RWPE2 (cell line): ENCODE measurements around the gene HELZ.

Experiments
- ATAC-seq: fragments of 200-7000 bp; cut with Tn5 transposase; 3 replicates; pipeline ENCODE4 v1.9.1; 2021; ENCODE audit warnings: low read depth
- DNase-seq: peaks from one replicate; pipeline ENCODE4 v3.0.0-alpha.2; 2020; ENCODE audit warnings: low spot score
- H3K27ac ChIP-seq: fragments of 450-650 bp; 2 replicates; pipeline ENCODE4 v1.5.1; 2017; ENCODE audit warnings: mild to moderate bottlenecking; ENCODE audit not compliant: poor library complexity, severe bottlenecking
- H3K27me3 ChIP-seq: fragments of 250-450 bp; sonication (Bioruptor Pico); 2 replicates; pipeline ENCODE4 v1.5.1; 2021; ENCODE audit warnings: mild to moderate bottlenecking, moderate library complexity; ENCODE audit not compliant: insufficient read depth, poor library complexity, severe bottlenecking
- H3K36me3 ChIP-seq: fragments of 250-450 bp; sonication (Bioruptor Pico); 2 replicates; pipeline ENCODE4 v1.5.1; 2020; ENCODE audit warnings: low read depth, mild to moderate bottlenecking, moderate library complexity
- H3K4me1 ChIP-seq: fragments of 250-450 bp; sonication (Bioruptor Pico); 2 replicates; pipeline ENCODE4 v1.5.1; 2021; ENCODE audit warnings: mild to moderate bottlenecking, moderate library complexity; ENCODE audit not compliant: insufficient read depth, poor library complexity, severe bottlenecking
- H3K4me3 ChIP-seq: fragments of 250-450 bp; sonication (Bioruptor Pico); 2 replicates; pipeline ENCODE4 v1.5.1; 2021; ENCODE audit warnings: mild to moderate bottlenecking, moderate library complexity; ENCODE audit not compliant: severe bottlenecking
- H3K9me3 ChIP-seq: fragments of 250-450 bp; sonication (Bioruptor Pico); 2 replicates; pipeline ENCODE4 v1.5.1; 2021; ENCODE audit warnings: mild to moderate bottlenecking, moderate library complexity; ENCODE audit not compliant: severe bottlenecking
- TF ChIP-seq, protein P1 (sequence below): fragments of 450-650 bp; IDR thresholded peaks from one replicate; pipeline ENCODE4 v1.5.1; 2017; ENCODE audit warnings: mild to moderate bottlenecking, moderate library complexity; ENCODE audit not compliant: poor library complexity, severe bottlenecking

The HELZ gene

GRCh38 chr17:67136191-67137025 lies 108.6 kb downstream of the HELZ start:
- TF ChIP-seq, protein P1, sequence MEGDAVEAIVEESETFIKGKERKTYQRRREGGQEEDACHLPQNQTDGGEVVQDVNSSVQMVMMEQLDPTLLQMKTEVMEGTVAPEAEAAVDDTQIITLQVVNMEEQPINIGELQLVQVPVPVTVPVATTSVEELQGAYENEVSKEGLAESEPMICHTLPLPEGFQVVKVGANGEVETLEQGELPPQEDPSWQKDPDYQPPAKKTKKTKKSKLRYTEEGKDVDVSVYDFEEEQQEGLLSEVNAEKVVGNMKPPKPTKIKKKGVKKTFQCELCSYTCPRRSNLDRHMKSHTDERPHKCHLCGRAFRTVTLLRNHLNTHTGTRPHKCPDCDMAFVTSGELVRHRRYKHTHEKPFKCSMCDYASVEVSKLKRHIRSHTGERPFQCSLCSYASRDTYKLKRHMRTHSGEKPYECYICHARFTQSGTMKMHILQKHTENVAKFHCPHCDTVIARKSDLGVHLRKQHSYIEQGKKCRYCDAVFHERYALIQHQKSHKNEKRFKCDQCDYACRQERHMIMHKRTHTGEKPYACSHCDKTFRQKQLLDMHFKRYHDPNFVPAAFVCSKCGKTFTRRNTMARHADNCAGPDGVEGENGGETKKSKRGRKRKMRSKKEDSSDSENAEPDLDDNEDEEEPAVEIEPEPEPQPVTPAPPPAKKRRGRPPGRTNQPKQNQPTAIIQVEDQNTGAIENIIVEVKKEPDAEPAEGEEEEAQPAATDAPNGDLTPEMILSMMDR, result no peak
- ATAC-seq (peak; percentile 45), DNase-seq (no peak)
- Histone ChIP-seq H3K27me3 (no peaks in the 10 kb centered on the region), H3K4me1 (peaks cover 19% of the 10 kb centered on the region), H3K9me3 (no peaks in the 10 kb centered on the region), H3K4me3 (no peak overlapping the region), H3K27ac (peak overlapping the region; percentile 7), H3K36me3 (peaks cover 79% of the 10 kb centered on the region)

DNA sequence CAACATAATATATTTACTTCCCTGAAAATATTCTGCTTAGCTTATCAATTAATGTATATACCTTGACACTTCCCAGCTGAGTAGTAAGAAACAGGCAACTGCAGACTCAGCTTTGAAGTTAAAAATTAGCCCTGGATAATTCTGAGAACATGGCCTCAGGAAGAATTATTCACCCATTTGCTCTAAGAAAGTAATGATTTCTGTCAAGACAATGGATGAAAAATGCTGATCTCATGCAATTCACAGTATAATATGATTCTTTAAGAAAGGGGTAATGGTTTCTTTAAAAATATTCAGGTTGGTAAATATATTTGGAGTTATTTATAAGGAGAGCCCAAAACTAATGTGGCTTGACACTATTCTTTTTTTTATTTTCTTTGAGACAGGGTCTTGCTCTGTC lies 111.8 kb downstream of the HELZ start:
- H3K4me1 ChIP-seq, result no peaks in the 10 kb centered on the region
- no peak overlapping the region for H3K4me3 ChIP-seq
- TF ChIP-seq, protein P1, result no peak
- DNase-seq (no peak), ATAC-seq (no peak)
- no peaks in the 10 kb centered on the region for H3K27me3 ChIP-seq
- H3K27ac ChIP-seq, result no peak overlapping the region
- peaks cover 87% of the 10 kb centered on the region for H3K36me3 ChIP-seq
- no peaks in the 10 kb centered on the region for H3K9me3 ChIP-seq

DNA sequence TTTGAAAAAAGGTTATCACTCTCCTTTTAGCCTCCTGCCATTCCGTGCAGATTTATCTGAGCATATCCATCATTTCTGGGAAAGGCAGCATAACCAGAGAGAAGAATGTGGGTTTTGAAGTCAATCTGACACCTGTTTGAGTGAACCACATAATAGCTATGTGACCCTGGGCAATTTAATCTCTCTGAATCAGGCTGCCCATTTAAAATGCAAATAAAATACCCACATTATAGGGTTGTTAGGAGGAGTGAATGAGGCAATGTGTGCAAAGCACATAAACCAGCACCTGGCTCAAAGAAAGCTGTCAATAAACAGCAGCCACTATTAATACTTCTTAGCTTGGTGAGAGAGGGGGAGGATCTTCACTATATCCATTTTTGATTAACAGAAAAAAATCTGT lies 112.6 kb downstream of the HELZ start:
- Histone ChIP-seq H3K4me1 (no peaks in the 10 kb centered on the region), H3K27ac (no peak overlapping the region), H3K27me3 (no peaks in the 10 kb centered on the region), H3K9me3 (no peaks in the 10 kb centered on the region), H3K36me3 (peaks cover 87% of the 10 kb centered on the region), H3K4me3 (no peak overlapping the region)
- ATAC-seq (no peak), DNase-seq (no peak)
- TF ChIP-seq, protein P1, result no peak

GRCh38 chr17:67130768-67131167 lies 114.2 kb downstream of the HELZ start:
- Histone ChIP-seq H3K4me3 (no peak overlapping the region), H3K4me1 (no peaks in the 10 kb centered on the region), H3K9me3 (no peaks in the 10 kb centered on the region), H3K27ac (no peak overlapping the region), H3K36me3 (peaks cover 86% of the 10 kb centered on the region), H3K27me3 (no peaks in the 10 kb centered on the region)
- TF ChIP-seq, protein P1, result no peak
- DNase-seq, result no peak
- no peak for ATAC-seq

DNA sequence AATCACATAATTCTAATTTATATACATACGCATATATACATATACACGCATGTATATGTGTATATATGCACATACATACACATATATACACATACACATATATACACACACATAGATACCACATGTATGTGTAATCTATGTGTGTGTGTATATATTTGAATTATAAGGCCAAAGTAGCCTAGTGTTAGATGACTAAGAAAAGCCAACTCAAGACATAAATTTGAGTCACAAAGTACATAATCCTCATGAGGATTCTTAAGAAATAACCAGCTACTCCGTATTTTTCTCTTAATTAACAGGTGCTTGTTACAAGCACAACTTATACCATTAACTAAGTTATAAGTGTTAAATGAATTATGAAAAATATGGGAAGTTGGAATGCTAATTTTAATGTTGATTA lies 115.7 kb downstream of the HELZ start:
- TF ChIP-seq, protein P1, result no peak
- H3K36me3 ChIP-seq, result peaks cover 85% of the 10 kb centered on the region
- no peaks in the 10 kb centered on the region for H3K27me3 ChIP-seq
- no peak overlapping the region for H3K4me3 ChIP-seq
- H3K4me1 ChIP-seq, result no peaks in the 10 kb centered on the region
- ATAC-seq (no peak), DNase-seq (no peak)
- no peaks in the 10 kb centered on the region for H3K9me3 ChIP-seq
- no peak overlapping the region for H3K27ac ChIP-seq
